MCF 10A (cell line): ENCODE results near the gene CD164. TPM values are rescaled to one million over a fixed set of nuclear protein-coding genes. Genes with fewer than 3 reads are reported as not detected.

ENCODE experiments used
- BruUV-seq: library from RNA; stranded (reverse); fragments of 400-500 nt; replicated peaks from 2 replicates; lab custom pipeline; 2021; lab: Mats Ljungman, UMichigan
- CTCF ChIA-PET: fragments of 300-600 bp; sonication (Branson Sonifier 250); formaldehyde crosslinking; extraction: SDS; loops from one replicate; lab custom pipeline; 2021; ENCODE audit warnings: antibody characterized with exemption, inconsistent platforms; lab: Yijun Ruan, JAX
- POLR2A ChIA-PET: fragments of 300-600, 350-650 bp; sonication (Branson Sonifier 250); formaldehyde crosslinking; extraction: SDS; loops from one replicate; lab custom pipeline; 2020; ENCODE audit warnings: antibody characterized with exemption, inconsistent platforms; lab: Yijun Ruan, JAX
- DNase-seq: peaks from one replicate; pipeline ENCODE4 v3.0.0-alpha.2; 2018; ENCODE audit not compliant: unreplicated experiment
- H3K27ac Mint-ChIP-seq: one replicate; pipeline ENCODE4 v1.8.0; 2022; ENCODE audit warnings: mild to moderate bottlenecking, low read depth, mixed read lengths; ENCODE audit not compliant: unreplicated experiment
- H3K27me3 Mint-ChIP-seq: one replicate; pipeline ENCODE4 v1.8.0; 2022; ENCODE audit warnings: mixed read lengths; ENCODE audit not compliant: insufficient read depth, unreplicated experiment
- H3K36me3 Mint-ChIP-seq: one replicate; pipeline ENCODE4 v1.8.0; 2022; ENCODE audit warnings: mild to moderate bottlenecking, moderate library complexity, mixed read lengths; ENCODE audit not compliant: insufficient read depth, unreplicated experiment
- H3K4me1 Mint-ChIP-seq: one replicate; pipeline ENCODE4 v1.8.0; 2022; ENCODE audit warnings: mixed read lengths; ENCODE audit not compliant: insufficient read depth, unreplicated experiment
- H3K4me3 Mint-ChIP-seq: one replicate; pipeline ENCODE4 v1.8.0; 2022; ENCODE audit warnings: mild to moderate bottlenecking, moderate library complexity, mixed read lengths; ENCODE audit not compliant: unreplicated experiment
- H3K9me3 Mint-ChIP-seq: one replicate; pipeline ENCODE4 v1.8.0; 2022; ENCODE audit warnings: mixed read lengths; ENCODE audit not compliant: unreplicated experiment
- intact Hi-C: fragments of 100-400 bp; cut with micrococcal nuclease; formaldehyde crosslinking; loops from 2 replicates; pipeline ENCODE4 v1.14.1; 2022
- total RNA-seq: library from RNA; stranded (reverse); gene quantifications from 2 replicates; pipeline ENCODE4 v1.2.3, GENCODE V29; 2022
- TF ChIP-seq, protein P1 (sequence below): fragments of 200-600 bp; IDR thresholded peaks from one replicate; pipeline ENCODE4 v1.8.0; 2022; ENCODE audit warnings: antibody characterized with exemption, mild to moderate bottlenecking; ENCODE audit not compliant: unreplicated experiment

The CD164 gene
- total RNA-seq, 1 experiment from 2014 or later, result 156 TPM

DNA sequence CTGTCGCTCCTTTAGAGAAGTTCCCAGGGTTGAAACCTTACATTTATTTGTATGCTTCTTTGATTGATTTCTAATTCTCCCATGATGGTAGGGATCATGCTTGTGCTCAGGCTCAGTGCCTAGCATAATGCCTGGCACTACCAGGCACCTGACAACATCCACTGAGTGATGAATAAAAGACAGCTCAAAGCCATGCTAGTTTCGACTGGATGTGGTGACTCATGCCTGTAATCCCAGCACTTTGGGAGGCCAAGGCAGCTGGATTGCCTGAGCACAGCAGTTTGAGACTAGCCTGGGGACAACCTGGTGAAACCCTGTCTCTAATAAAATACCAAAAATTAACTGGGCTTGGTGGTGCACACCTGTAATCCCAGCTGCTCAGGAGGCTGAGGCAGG, 11.6 kb upstream of the CD164 start:
- DNase-seq, result peak; percentile 74
- intact Hi-C loops, result no loop called here
- POLR2A ChIA-PET, result interaction anchor here (1.1 to 4.0 kb wide), 3 partner anchors 10 to 206 kb away, joined by 3 to 31 read pairs (median 6); partner anchors contain the start of genes CD164, PPIL6 and SMPD2
- H3K36me3 Mint-ChIP-seq, result no peaks in the 10 kb centered on the region
- H3K9me3 Mint-ChIP-seq, result no peaks in the 10 kb centered on the region
- H3K4me3 Mint-ChIP-seq, result no peak overlapping the region
- CTCF ChIA-PET, result interaction anchor here (0.6 to 2.9 kb wide), 6 partner anchors 8 to 1332 kb away, joined by 3 to 14 read pairs (median 4); partner anchors contain the start of gene CD164
- TF ChIP-seq, protein P1, sequence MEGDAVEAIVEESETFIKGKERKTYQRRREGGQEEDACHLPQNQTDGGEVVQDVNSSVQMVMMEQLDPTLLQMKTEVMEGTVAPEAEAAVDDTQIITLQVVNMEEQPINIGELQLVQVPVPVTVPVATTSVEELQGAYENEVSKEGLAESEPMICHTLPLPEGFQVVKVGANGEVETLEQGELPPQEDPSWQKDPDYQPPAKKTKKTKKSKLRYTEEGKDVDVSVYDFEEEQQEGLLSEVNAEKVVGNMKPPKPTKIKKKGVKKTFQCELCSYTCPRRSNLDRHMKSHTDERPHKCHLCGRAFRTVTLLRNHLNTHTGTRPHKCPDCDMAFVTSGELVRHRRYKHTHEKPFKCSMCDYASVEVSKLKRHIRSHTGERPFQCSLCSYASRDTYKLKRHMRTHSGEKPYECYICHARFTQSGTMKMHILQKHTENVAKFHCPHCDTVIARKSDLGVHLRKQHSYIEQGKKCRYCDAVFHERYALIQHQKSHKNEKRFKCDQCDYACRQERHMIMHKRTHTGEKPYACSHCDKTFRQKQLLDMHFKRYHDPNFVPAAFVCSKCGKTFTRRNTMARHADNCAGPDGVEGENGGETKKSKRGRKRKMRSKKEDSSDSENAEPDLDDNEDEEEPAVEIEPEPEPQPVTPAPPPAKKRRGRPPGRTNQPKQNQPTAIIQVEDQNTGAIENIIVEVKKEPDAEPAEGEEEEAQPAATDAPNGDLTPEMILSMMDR, result no peak
- no peaks in the 10 kb centered on the region for H3K27me3 Mint-ChIP-seq
- no peak overlapping the region for H3K27ac Mint-ChIP-seq
- BruUV-seq, result no TSS peak
- peaks cover 21% of the 10 kb centered on the region for H3K4me1 Mint-ChIP-seq

DNA sequence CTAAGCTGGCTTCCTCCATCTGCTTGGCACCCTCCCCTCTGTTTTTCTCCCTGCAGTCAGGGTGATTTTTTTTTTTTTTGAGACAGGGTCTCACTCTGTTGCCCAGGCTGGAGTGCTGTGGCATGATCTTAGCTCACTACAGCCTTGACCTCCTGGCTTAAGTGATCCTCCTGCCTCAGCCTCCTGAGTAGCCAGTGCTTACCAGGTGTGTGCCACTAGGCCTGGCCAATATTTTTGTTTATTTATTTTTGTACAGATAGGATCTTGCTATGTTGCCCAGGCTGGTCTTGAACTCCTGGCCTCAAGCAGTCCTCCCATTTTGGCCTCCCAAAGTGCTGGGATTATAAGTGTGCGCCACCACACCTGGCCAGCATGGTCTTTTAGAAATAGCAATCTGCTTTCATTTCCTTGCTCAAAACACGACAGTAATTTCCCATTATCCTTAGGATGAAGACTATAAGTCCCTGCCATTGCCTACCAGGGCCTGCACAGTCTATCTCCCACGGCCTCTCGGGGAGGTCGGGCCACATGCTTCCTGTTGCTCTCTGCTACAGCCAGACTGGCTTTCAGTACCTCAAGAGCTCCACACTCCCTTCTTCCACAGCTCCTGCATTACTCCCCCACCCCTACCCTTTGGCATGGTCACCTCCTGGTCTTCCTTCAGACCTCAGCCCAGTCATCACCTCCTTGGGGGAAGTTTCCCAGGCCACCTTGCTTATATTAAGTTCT, 11.1 kb upstream of the CD164 start:
- Mint-ChIP-seq H3K27ac (no peak overlapping the region), H3K9me3 (no peaks in the 10 kb centered on the region), H3K4me1 (peaks cover 21% of the 10 kb centered on the region), H3K36me3 (no peaks in the 10 kb centered on the region), H3K27me3 (no peaks in the 10 kb centered on the region), H3K4me3 (no peak overlapping the region)
- ChIA-PET POLR2A (interaction anchor here (1.1 to 4.0 kb wide), 4 partner anchors 10 to 205 kb away, joined by 3 to 31 read pairs (median 4); partner anchors contain the start of genes CD164, PPIL6 and SMPD2), CTCF (interaction anchor here (0.9 to 2.9 kb wide), 3 partner anchors 10 to 212 kb away, joined by 3 to 14 read pairs (median 3); partner anchors contain the start of gene CD164)
- TF ChIP-seq, protein P1, result no peak
- DNase-seq, result no peak
- intact Hi-C loops, result no loop called here
- no TSS peak for BruUV-seq

DNA sequence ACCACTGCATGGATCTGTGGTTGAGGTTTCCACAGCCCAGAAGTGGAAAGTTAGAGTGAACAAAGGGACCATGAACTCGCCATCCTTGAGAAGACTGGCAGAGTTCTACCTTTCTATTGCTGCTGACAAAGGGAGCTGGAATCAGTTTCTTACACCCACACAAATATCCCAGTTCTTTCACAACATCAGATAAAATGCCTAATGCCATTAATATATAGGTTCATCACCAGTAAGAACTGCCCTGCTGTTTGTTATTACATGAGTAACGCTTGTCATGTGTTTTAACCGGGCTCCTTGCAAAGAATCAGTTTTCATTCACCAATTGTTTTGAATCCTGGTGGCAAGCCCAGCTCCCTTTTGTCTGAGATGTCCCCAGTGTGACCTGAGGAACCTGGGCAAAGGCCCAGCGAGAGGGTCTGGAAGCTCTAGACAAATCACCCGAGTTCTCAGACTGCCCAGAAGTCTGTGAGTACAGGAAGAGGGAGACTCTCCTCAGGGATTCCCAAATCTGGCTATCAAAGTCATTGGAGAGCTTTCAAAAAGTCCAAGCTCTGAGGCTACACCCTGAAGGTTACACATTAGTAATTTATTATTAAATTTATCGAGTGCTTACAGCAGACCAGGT, 7.5 kb upstream of the CD164 start:
- intact Hi-C loops, result no loop called here
- no peak overlapping the region for H3K4me3 Mint-ChIP-seq
- H3K27ac Mint-ChIP-seq, result no peak overlapping the region
- DNase-seq, result no peak
- H3K36me3 Mint-ChIP-seq, result no peaks in the 10 kb centered on the region
- TF ChIP-seq, protein P1, result no peak
- BruUV-seq, result no TSS peak
- H3K4me1 Mint-ChIP-seq, result peaks cover 31% of the 10 kb centered on the region
- no peaks in the 10 kb centered on the region for H3K9me3 Mint-ChIP-seq
- ChIA-PET POLR2A (interaction anchor here (0.6 to 1.2 kb wide), 3 partner anchors 50 to 906 kb away, joined by 3 to 5 read pairs (median 3); partner anchors contain the start of gene SESN1), CTCF (interaction anchor here (0.7 to 0.9 kb wide), 2 partner anchors 194 to 202 kb away, joined by 3 read pairs; no protein-coding TSS in a partner anchor)
- H3K27me3 Mint-ChIP-seq, result no peaks in the 10 kb centered on the region

DNA sequence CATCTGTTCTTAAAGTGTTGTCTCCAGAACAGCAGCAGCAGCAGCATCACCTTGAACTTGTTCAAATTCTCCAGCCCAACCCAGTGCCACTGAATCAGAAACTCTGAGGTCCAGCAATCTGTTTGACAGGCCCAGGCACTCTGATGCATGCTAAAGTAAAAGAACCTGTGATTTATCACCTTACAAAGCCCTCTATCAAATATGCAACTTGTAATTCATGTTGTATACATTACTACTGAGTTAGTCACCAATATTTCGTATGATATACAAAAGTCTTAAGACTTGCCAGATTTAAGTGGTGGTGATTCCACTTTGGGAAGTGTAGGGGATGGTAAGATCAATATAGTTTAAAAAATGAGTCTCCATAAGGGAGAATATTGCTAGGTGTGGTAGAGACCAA, 6.0 kb upstream of the CD164 start:
- intact Hi-C loops, result no loop called here
- peaks cover 26% of the 10 kb centered on the region for H3K4me1 Mint-ChIP-seq
- H3K27me3 Mint-ChIP-seq, result no peaks in the 10 kb centered on the region
- no peak for DNase-seq
- no peak overlapping the region for H3K27ac Mint-ChIP-seq
- ChIA-PET CTCF (no interaction called here), POLR2A (interaction anchor here (0.5 kb wide), 1 partner anchor 97 kb away, joined by 3 read pairs; no protein-coding TSS in a partner anchor)
- no peak overlapping the region for H3K4me3 Mint-ChIP-seq
- BruUV-seq, result no TSS peak
- no peaks in the 10 kb centered on the region for H3K9me3 Mint-ChIP-seq
- H3K36me3 Mint-ChIP-seq, result no peaks in the 10 kb centered on the region
- TF ChIP-seq, protein P1, result no peak
